Cerebellar cortex (tissue), 1 donor: ENCODE measurements around the gene HELZ.
"Not testable (repeated sequence)": the region's sequence is repeated elsewhere in the genome, so short reads cannot be mapped to it uniquely, and the experiment has no call there.

Experiments
- DNase-seq: peaks from one replicate; pipeline ENCODE4 v3.0.0-alpha.2; 2015; ENCODE audit warnings: low spot score

The HELZ gene

DNA sequence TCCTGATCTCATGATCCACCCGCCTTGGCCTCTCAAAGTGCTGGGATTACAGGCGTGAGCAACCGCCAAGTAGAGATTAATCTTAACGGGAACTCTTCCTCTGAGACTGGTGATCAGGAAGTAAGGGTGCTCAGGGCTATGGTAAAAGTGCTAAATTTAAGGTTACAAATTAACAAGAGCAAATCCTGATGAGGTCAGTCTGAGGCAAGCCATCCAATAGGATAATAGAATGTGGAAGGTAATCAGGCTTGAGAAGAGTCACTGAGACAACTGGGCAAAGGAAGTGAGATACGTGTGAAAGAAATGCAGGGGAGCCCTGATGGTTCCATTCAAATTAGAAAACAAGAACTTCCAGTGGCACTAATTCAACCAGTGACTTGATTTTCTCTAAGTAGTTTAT lies 131.5 kb downstream of the HELZ start:
- no peak for DNase-seq

DNA sequence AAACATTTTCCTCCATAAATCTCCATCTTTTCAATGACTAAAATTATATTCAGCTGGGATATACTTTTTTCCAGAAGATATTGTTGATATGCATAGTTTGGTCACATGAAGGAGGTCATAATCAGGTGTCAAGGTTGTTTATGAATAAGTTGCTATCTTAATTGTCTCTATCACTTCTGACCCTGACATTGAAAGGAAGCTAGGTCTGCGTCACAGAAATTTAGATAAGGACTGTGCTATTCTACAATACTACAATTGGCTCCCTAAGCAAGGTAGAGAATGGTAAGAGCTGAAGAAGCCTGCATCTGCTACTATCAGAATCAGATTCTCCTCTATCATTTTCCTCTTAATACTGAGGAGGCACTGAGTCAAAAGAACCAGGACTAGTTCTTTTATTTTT lies 133.2 kb downstream of the HELZ start:
- DNase-seq = no peak

DNA sequence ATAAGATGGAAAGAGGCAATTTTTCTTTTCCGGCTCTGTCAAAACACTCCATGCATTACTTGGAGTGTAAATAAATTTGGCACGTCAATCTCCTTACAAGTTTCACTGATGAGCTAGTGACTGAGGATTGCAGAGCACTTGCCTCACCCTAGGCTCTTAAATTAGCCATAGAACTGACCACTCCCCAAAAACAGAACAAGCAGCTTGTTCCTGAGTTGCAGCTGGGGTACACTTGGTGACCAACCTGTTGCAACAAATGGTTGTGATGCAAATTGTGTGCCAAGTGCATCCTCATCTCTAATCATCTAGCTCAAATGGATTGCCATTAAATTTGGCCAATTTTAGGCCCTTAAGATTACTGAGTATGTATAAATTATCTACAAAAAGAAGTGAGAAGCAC lies 133.7 kb downstream of the HELZ start:
- DNase-seq = no peak

DNA sequence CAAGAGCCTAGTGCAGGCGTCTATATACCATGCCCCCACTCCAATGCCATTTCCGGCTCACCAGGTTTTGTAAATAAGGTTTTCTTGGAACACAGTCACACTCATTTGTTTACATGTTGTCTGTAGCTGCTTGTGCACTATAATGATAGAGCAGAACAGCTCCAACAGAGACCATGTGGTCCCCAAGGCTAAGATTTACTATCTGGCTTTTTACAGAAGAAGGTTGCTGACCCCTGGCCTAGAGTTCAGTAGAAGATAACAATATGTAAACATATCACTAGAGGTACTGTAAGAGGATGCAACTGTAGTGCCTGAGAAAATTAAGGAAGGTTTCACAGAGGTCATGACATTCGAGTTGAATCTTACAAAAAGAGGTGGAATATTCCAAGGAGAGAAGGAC lies 134.4 kb downstream of the HELZ start:
- no peak for DNase-seq

DNA sequence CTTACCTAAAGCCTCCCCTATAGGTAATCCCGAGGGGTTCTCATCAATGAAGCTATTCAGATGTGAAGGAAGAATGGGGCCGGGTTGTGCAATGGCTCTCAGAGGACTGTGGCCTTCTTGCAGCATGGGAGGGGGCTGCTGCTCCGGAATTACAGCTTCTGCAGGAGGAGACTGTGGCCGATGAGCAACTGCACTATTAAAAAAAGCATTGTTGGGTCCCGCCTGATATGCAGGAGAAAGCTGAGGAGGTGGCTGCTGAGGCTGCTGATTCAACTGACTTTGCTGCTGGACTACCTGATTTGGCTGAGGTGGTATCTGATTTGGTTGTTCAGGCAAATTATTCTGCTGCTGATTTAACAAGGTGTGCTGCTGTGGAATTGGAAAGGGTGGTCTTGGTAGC lies 135.9 kb downstream of the HELZ start:
- no peak for DNase-seq

DNA sequence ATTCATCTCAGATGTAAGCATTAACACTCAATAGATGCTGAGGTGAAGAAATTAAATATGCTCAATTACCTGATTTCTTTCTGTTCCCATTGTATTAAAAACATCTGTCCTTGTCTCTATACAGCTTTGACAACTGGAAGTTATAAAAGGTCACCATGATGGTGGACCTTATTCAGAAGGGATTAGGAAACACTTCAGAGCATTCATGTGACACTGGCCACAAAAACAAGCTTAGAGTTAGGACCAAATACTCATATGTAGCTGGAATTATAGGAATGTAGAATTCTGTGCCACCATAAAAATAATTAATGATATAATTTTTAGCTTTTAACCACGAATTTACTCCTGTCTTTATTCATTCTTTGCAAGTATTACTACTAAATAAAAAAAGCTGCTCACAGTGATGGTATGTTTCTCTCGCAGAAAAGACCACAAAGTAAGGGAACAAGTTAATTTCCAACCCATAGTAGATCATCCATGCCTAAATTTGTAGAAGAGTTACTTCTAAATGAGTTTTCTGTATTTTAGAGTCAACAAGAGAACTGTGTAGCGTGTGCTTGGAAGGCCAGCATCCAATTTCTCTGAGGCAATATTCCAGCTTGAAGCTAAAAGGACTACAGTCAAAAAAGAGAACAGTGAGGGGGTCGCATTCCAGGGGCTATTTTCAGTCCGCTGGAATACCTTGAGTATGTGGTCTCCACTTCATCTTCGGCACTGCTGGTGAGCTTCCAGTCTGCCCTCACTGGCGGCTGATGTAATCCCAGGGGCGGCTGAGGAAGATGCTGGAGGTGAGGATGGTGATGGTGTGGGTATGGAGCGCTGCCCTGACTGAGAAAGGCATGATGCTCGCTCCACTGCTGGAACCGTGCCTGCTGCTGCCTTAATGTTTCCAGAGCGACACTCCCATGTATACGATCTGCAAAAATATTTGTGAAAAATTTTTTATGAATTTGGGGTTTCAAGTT lies 136.9 kb downstream of the HELZ start:
- DNase-seq = no peak

DNA sequence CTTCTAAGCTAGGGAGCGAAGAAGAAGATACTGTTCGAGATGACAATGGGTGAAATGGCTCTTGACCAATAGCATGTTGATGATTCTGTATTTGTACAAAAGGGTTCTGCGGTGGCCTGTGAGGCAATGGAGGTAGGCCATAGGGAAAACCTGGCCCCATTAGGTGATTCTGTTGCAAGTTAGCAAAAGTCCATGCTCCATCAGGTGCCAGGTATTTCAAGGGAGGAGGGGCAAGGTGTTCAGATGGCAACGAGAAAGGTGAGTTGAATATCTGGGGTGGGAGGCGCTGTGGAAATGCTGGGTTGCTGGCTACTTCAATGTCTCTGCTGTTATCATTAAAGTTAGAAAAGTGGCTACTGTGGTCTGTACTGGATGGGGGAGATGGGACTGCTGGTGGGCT lies 137.8 kb downstream of the HELZ start:
- DNase-seq = no peak

DNA sequence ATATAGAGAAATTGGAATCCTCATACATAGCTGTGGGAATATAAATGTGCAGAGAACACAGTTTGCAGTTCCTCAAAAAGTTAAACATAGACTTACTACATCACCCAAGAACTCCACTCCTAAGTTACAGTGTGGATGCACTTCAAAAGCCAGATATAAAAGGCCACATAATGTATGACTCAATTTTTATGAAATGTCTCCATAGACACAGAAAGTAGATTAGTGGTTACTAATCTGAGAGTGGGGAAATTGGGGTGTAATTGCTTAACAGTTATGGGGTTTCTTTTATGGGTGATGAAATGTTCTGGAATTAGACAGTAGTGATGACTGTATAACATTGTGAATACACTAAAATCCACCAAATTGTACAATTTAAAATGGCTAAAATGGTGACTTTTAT lies 139.8 kb downstream of the HELZ start:
- DNase-seq = no peak

DNA sequence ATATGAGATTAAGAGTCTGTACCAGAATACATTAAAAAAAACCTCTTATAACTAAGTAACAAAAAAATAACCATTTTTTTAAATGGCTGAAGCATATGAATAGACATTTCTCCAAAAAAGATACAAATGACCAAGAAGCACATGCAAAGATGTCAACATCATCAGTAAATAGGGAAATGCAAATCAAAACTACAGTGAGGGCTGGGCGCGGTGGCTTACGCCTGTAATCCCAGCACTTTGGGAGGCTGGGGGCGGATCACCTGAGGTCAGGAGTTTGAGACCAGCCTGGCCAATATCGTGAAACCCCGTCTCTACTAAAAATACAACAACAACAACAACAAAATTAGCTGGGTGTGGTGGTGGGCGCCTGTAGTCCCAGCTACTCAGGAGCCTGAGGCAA lies 140.4 kb downstream of the HELZ start:
- not testable (repeated sequence) for DNase-seq

DNA sequence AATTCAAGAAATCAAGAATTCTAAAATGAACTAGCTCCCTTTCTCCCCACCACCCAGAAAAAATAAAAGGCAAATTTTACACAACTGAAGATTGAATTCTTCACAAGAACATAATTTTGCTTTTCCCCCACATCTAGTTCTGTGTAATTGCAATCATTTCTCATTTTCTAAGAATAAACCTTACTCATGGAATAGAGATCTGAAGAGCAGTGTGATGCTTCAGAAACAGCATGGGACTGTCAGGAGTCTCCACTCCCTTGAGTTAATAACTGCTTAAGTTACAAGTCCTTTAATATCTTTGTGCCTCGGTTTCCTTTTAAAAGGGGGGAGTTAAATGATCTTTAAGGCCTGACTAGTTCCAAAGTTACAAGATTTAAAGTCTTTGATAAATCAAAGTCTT lies 147.0 kb downstream of the HELZ start:
- DNase-seq = no peak

DNA sequence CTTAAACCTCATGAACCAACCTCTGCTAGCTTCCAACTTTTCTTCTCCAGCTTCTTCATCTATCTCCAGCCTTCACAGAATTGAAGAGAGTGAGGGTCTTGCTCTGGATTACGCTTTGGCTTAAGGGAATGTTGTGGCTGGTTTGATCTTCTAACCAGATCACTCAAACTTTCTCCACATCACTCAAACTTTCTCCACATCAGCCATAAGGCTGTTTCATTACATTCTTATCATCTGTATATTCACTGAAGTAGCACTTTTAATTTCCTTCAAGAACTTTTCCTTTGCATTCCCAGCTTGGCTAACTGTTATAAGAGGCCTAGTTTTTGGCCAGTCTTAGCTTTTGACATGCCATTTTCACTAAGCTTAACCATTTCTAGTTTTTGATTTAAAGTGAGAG lies 148.4 kb downstream of the HELZ start:
- no peak for DNase-seq

DNA sequence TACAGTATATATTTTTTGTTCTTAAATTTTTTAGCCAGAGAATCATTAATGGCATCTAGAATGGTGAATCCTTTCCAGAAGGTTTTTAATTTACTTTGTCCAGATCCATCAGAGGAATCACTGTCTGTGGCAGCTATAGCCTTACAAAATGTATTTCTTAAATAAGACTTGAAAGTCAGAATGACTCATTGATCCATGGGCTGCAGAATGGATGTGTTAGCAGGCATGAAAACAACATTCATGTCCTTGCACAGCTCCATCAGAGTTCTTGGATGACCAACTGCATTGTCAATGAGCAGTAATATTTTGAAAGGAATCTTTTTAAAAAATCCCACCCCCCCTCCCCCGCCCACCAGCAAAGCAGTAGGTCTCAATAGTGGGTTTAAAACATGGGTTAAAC lies 149.2 kb downstream of the HELZ start:
- no peak for DNase-seq

DNA sequence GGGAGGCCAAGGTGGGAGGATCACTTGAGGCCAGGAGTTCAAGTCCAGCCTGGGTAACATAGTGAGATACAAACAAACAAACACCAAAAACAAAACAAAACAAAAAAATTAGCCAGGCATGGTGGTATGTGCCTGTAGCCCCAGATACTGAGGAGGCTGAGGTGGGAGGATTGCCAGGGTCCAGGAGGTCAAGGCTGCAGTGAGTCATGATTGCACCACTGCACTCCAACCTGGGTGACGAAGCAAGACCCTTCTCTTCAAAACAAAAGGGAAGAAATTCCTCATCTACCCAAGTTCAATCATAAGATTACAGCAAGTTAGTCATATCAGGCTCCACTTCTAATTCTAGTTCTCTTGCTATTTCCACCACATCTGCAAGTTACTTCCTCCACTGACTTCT lies 149.7 kb downstream of the HELZ start:
- not testable (repeated sequence) for DNase-seq

DNA sequence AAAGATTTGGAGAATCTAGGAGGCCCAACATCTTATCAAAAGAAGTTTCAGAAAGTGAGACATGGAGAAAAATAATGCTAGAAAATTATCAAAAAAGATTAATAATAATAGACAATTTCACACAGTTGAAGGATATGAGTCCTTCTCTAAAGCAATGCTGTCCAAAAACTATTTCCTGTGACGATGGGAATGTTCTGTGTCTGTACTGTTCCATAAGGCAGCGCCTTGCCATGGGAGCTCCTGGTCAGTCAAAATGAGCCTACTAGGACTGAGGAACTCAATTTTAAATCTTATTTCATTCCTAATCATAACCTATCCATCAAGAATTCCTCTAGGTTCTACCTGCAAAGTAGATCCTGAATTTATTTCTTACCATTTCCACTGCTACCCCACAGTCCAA lies 151.6 kb downstream of the HELZ start:
- DNase-seq = no peak

DNA sequence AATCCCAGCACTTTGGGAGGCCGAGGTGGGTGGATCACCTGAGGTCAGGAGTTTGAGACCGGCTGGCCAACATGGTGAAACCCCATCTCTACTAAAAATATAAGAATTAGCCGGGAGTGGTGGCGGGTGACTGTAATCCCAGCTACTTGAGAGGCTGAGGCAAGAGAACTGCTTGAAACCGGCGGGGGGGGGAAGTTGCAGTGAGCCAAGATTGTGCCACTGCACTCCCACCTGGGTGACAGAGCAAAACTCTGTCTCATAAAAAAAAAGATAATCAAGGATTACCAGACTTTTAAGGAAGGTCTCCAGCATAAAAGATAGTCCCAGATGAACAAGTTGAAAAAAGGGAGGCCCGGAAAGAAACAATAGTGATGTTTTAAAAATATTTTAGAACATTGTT lies 152.3 kb downstream of the HELZ start:
- not testable (repeated sequence) for DNase-seq

DNA sequence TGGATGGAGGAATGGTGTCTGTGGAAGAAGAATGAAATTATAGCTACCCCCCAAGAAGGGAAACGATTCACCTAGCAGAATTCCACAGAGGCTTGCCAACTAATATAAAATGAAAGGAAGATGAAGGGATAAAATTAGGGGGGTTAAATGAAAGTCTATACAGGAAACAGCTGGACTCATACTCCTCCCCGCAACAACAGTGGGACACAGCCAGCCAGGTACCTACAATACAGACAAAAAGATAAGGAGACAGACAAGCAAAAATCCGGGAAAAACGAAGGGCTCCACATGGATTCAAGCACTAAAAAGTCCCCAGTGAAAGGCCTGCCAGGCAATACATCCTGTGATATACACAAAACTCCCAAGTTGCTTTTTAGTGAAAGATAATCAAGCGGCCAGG lies 152.7 kb downstream of the HELZ start:
- DNase-seq = no peak

DNA sequence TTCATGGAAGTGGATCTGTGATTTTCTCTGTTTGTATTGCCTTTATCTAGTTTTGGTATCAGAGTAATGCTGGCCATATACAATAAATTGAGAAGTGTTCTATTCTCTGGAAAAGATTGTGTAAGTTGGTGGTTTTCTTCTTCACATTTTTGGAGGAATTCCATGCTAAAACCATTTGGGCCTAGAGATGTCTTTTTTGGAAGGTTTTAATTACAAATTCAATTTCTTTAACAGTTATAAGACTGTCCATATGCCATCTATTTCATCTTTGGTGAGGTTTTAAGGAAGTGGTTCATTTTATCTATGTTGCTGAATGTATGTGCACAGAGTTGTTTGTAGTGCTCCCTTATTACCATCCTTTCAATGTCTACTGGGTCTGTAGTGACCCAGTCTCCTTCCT lies 154.7 kb downstream of the HELZ start:
- no peak for DNase-seq

DNA sequence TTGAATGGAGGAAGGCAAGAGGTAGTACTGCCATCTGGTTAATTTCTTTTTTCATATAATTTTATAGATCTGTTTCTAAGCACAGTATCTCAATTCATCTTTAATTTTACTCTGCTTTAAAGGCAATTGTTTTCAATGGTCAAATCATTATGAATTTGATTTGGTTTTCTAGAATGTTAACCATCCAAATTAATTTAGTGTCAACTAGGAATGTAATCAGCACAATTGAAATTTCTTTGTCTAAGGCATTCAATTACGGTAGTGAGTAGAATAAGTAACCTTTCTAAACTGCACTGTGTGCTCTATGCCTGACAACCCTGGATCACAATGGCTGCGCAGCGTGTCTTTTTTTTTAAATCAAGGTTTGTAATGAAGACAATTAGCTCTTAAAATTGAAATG lies 156.4 kb downstream of the HELZ start:
- DNase-seq = no peak

DNA sequence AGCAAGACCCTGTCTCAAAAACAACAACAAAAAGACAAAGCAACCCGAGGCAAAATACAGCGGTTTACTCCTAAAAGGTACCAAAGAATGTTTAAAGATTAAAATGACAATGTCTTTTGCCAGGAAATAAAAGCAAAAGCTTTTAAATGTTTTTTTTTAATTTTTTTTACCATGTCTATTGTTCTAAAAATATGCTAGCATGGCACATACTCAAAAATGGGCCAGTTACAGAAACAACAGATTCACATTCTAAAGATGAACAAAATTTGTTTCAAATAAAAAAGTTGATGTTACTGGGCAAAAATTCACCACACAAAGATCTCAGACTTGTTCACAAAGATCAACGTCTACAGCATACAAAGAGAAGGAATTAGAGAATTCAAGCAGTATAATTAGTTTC lies 159.6 kb downstream of the HELZ start:
- no peak for DNase-seq

DNA sequence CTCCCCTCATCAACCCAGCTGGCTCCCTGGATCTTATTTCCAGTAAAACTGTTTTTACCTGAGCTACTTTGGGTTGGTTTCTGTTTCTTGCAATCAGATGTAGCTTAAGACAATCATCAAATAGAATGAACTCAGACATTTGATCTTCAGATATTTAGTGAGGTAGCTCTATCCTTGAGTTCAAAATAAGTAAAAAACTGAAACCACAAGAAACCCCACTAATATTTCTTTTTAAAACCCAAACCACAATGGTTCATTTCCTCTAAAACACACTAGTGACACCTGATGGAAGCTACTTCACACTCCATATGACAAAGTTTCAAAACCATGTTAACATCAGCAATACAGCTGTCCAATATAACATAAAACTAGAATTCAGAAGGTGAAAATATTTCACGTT lies 162.9 kb downstream of the HELZ start:
- DNase-seq = no peak

DNA sequence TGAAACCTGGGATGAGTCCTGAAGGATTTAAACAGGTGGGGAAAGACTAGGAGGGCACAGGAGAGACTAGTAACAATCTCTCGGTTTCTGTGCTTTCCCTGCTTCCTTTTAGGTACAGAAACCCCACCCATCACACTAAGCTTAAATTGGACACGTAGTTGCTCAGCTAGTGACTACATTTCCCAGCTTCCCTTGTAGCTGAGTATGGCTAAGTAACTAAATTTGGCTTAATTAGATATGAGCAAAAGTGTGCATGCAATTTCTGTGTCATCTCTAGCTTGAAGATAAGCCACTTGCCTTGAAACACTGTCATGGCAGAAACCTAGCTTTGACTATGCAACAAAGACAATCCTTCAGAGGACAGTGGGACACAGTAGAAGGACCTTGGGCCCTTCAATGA lies 164.2 kb downstream of the HELZ start:
- DNase-seq = no peak

DNA sequence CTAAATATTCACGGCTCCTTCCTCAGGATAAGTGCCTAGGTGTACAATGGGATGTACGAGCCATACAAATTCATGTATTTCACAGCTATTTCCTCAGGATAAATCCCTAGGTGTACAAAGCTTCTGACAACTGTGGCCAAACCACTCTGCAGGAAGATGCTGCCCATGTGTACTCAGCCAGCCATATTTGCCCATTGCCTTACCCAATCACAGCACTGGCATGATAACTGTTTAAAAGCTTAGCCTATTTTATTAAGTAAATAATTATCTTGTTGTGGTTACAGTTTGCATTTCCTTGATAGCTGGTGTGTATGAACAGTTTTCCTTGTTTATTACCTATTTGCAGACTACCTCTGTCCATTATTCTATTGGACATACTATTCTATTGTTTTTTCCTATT lies 165.5 kb downstream of the HELZ start:
- no peak for DNase-seq

DNA sequence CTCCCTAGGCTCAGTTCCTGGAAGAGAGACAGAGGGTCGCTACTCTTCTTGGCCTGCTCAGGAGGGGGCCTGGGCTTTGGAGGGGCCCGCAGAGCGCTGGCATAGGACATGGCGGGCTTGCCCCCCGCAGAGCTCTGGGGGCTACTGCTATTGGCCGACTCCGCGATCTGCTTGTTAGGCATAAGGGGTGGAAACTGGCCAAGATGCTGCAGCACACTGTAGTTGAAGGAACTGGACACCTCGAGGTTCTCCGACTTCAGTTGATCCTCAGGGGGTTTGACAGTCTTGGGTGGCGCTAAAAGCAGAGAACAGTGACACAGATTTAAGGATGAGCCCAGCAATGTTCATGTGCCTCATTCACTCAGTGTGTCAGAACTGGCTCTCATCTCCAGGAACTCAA lies 166.7 kb downstream of the HELZ start:
- no peak for DNase-seq

DNA sequence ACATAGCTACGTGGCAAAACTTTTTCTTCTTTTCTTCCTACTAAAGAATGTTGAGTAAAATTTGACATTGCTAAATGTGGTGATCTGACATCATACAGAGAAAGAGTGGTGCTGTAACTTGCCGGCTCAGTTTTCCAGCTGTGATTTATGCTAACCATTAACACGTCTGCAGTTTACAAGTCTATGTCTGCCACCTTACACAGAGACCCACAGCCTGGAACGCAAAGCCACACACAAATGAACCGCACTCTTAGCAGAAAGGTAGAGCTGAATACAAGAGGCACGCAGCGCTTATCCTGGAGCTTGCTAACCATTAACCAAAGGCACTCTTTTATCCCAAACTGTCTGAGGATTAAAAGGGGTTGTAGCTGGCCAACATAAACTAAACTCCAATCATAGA lies 168.7 kb downstream of the HELZ start:
- no peak for DNase-seq
